HEK293 (cell line): ENCODE measurements around the gene XYLB.

ENCODE experiments used
- GLI4 ChIP-seq: fragments of 450-650 bp; formaldehyde crosslinking; IDR thresholded peaks from 2 replicates; pipeline ENCODE4 v1.5.1; 2016; ENCODE audit warnings: missing biosample characterization, missing genetic modification characterization
- HOXA7 ChIP-seq: sonication (generic); formaldehyde crosslinking; IDR thresholded peaks from 2 replicates; pipeline ENCODE4 v1.8.1; 2022; ENCODE audit warnings: missing genetic modification reagents, borderline replicate concordance
- SP2 ChIP-seq: fragments of 450-650 bp; formaldehyde crosslinking; IDR thresholded peaks from 2 replicates; pipeline ENCODE4 v1.5.1; 2016; ENCODE audit warnings: missing biosample characterization, missing genetic modification characterization
- TRIM28 ChIP-seq: IDR thresholded peaks from 2 replicates; pipeline ENCODE4 v1.6.1; 2011; ENCODE audit warnings: low read length, control low read depth, borderline replicate concordance
- ZBTB7A ChIP-seq: fragments of 450-650 bp; formaldehyde crosslinking; IDR thresholded peaks from 2 replicates; pipeline ENCODE4 v1.5.1; 2016; ENCODE audit warnings: low read depth, missing biosample characterization, missing genetic modification characterization
- ZNF174 ChIP-seq: fragments of 450-650 bp; formaldehyde crosslinking; IDR thresholded peaks from 2 replicates; pipeline ENCODE4 v1.5.0; 2017; ENCODE audit warnings: missing biosample characterization, mild to moderate bottlenecking, missing genetic modification characterization
- ZNF248 ChIP-seq: fragments of 450-650 bp; formaldehyde crosslinking; IDR thresholded peaks from 2 replicates; pipeline ENCODE4 v1.5.1; 2017; ENCODE audit warnings: missing biosample characterization, missing genetic modification characterization
- ZNF548 ChIP-seq: fragments of 450-650 bp; formaldehyde crosslinking; IDR thresholded peaks from 2 replicates; pipeline ENCODE4 v1.5.1; 2016; ENCODE audit warnings: missing biosample characterization, missing genetic modification characterization
- ZNF792 ChIP-seq: fragments of 450-650 bp; formaldehyde crosslinking; IDR thresholded peaks from 2 replicates; pipeline ENCODE4 v1.5.1; 2016; ENCODE audit warnings: missing biosample characterization, missing genetic modification characterization
- TF ChIP-seq, protein P1 (sequence below): fragments of 450-650 bp; formaldehyde crosslinking; IDR thresholded peaks from 2 replicates; pipeline ENCODE4 v1.5.1; 2016; ENCODE audit warnings: missing biosample characterization, missing genetic modification characterization
- TF ChIP-seq, protein P2 (sequence below): fragments of 450-650 bp; formaldehyde crosslinking; IDR thresholded peaks from 2 replicates; pipeline ENCODE4 v1.5.1; 2017; ENCODE audit warnings: missing biosample characterization, missing genetic modification characterization
- TF ChIP-seq, protein P3 (sequence below): fragments of 450-650 bp; IDR thresholded peaks from 2 replicates; pipeline ENCODE4 v1.5.1; 2018; ENCODE audit warnings: missing biosample characterization, missing genetic modification characterization

DNA sequence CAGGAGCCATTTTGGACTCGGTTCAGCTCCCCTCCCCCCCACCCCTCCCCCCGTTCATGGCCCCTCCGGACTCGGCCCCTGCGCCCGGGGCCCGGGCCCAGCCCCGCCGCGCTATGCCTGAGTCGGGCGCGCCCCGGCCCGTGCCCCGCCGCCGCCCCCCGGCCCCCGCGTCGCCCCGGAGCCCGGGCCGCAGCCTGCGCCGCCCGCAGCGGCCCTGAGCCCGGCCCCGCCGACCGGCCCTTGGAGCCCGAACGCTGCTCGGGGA lies 107.3 kb downstream of the XYLB start:
- no peak for TF ChIP-seq SP2 (tag by site-specific recombination)
- no peak for TF ChIP-seq ZBTB7A (tag by site-specific recombination)
- TF ChIP-seq GLI4 (tag by site-specific recombination), result no peak
- no peak for TF ChIP-seq HOXA7 (CRISPR knock-in tag)
- no peak for TF ChIP-seq TRIM28
- TF ChIP-seq ZNF792 (tag by site-specific recombination), result no peak
- TF ChIP-seq, protein P1, sequence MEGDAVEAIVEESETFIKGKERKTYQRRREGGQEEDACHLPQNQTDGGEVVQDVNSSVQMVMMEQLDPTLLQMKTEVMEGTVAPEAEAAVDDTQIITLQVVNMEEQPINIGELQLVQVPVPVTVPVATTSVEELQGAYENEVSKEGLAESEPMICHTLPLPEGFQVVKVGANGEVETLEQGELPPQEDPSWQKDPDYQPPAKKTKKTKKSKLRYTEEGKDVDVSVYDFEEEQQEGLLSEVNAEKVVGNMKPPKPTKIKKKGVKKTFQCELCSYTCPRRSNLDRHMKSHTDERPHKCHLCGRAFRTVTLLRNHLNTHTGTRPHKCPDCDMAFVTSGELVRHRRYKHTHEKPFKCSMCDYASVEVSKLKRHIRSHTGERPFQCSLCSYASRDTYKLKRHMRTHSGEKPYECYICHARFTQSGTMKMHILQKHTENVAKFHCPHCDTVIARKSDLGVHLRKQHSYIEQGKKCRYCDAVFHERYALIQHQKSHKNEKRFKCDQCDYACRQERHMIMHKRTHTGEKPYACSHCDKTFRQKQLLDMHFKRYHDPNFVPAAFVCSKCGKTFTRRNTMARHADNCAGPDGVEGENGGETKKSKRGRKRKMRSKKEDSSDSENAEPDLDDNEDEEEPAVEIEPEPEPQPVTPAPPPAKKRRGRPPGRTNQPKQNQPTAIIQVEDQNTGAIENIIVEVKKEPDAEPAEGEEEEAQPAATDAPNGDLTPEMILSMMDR (tag by site-specific recombination), result no peak
- TF ChIP-seq, protein P2, sequence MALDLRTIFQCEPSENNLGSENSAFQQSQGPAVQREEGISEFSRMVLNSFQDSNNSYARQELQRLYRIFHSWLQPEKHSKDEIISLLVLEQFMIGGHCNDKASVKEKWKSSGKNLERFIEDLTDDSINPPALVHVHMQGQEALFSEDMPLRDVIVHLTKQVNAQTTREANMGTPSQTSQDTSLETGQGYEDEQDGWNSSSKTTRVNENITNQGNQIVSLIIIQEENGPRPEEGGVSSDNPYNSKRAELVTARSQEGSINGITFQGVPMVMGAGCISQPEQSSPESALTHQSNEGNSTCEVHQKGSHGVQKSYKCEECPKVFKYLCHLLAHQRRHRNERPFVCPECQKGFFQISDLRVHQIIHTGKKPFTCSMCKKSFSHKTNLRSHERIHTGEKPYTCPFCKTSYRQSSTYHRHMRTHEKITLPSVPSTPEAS (tag by site-specific recombination), result no peak
- TF ChIP-seq ZNF548 (tag by site-specific recombination), result no peak
- TF ChIP-seq ZNF174, result no peak
- TF ChIP-seq, protein P3, sequence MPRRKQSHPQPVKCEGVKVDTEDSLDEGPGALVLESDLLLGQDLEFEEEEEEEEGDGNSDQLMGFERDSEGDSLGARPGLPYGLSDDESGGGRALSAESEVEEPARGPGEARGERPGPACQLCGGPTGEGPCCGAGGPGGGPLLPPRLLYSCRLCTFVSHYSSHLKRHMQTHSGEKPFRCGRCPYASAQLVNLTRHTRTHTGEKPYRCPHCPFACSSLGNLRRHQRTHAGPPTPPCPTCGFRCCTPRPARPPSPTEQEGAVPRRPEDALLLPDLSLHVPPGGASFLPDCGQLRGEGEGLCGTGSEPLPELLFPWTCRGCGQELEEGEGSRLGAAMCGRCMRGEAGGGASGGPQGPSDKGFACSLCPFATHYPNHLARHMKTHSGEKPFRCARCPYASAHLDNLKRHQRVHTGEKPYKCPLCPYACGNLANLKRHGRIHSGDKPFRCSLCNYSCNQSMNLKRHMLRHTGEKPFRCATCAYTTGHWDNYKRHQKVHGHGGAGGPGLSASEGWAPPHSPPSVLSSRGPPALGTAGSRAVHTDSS (tag by site-specific recombination), result no peak
- TF ChIP-seq ZNF248 (tag by site-specific recombination), result no peak
